ENCODE measurements around the gene ZEB2.

- TF ChIP-seq, protein P1, sequence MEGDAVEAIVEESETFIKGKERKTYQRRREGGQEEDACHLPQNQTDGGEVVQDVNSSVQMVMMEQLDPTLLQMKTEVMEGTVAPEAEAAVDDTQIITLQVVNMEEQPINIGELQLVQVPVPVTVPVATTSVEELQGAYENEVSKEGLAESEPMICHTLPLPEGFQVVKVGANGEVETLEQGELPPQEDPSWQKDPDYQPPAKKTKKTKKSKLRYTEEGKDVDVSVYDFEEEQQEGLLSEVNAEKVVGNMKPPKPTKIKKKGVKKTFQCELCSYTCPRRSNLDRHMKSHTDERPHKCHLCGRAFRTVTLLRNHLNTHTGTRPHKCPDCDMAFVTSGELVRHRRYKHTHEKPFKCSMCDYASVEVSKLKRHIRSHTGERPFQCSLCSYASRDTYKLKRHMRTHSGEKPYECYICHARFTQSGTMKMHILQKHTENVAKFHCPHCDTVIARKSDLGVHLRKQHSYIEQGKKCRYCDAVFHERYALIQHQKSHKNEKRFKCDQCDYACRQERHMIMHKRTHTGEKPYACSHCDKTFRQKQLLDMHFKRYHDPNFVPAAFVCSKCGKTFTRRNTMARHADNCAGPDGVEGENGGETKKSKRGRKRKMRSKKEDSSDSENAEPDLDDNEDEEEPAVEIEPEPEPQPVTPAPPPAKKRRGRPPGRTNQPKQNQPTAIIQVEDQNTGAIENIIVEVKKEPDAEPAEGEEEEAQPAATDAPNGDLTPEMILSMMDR (IDR thresholded peaks at IDR 0.05; ENCODE audit: control extremely low read depth in 1 of 3, insufficient read depth in 1 of 3, low read depth in 1 of 3, low read length in 3 of 3): no peak
- TF ChIP-seq RXRA (IDR thresholded peaks at IDR 0.05; ENCODE audit: insufficient read depth, low read depth, low read length): no peak
- TF ChIP-seq SUZ12 (IDR thresholded peaks at IDR 0.05; ENCODE audit: low read length): no peak
- TF ChIP-seq POLR2A (IDR thresholded peaks at IDR 0.05; ENCODE audit: control extremely low read depth in 1 of 2, low read depth in 2 of 2, low read length in 2 of 2): no peak
- no peak for TF ChIP-seq YY1 (IDR thresholded peaks at IDR 0.05; ENCODE audit: low read depth, low read length)
- no peak for TF ChIP-seq TBP (IDR thresholded peaks at IDR 0.05; ENCODE audit: low read depth, low read length)
- no peak for TF ChIP-seq TAF1 (IDR thresholded peaks at IDR 0.05; ENCODE audit: low read depth, low read length)
- no peak for TF ChIP-seq RAD21 (IDR thresholded peaks at IDR 0.05 in 1 of 2, conservative IDR thresholded peaks at IDR 0.05 in 1 of 2; ENCODE audit: low read depth in 2 of 2, low read length in 2 of 2)
- TF ChIP-seq TEAD4 (IDR thresholded peaks at IDR 0.05; ENCODE audit: low read depth, low read length): no peak
- no peak for TF ChIP-seq RFX5 (IDR thresholded peaks at IDR 0.05; ENCODE audit: borderline replicate concordance, low read depth, low read length)
- TF ChIP-seq HDAC2 (IDR thresholded peaks at IDR 0.05; ENCODE audit: borderline replicate concordance in 1 of 2, low read depth in 2 of 2, low read length in 2 of 2): no peak
These were observed 95.2 kb downstream of the ZEB2 start for GRCh38 chr2:144424559-144425240.
